Epithelial cell of umbilical artery (primary cell): ENCODE results near the gene ATXN2. TPM values are rescaled to one million over a fixed set of nuclear protein-coding genes. Genes with fewer than 3 reads are reported as not detected.

Source experiments
- total RNA-seq: library from RNA; depleted of rRNA; stranded (reverse); fragments of >200 nt; gene quantifications from 2 replicates; pipeline ENCODE4 v1.2.3, GENCODE V29; 2014

The ATXN2 gene
- total RNA-seq = 12.3 and 24.3 TPM in 2 replicates

GRCh38 chr12:111598637-111599452 lies at the start of gene ATXN2:
Gene ATXN2 (minus strand): TSS chr12:111599315. CDS start chr12:111599034, 281 bp downstream.

GRCh38 chr12:111405859-111406473 lies 193.1 kb downstream of the ATXN2 start, which contains the start of gene SH2B3:
Gene SH2B3 (plus strand): TSS chr12:111405923. CDS start chr12:111418146, 12,223 bp downstream.

Other genes starting within 250 kb of the ATXN2 start
- 9.7 and 12.8 TPM in 2 replicates for gene PHETA1, start 230.2 kb downstream of the ATXN2 start, total RNA-seq
- 75.0 and 75.7 TPM in 2 replicates for gene SH2B3, start 193.4 kb downstream of the ATXN2 start, total RNA-seq
- gene BRAP, start 86.6 kb upstream of the ATXN2 start, total RNA-seq = 16.2 and 17.0 TPM in 2 replicates
- gene ACAD10, start 86.7 kb upstream of the ATXN2 start, total RNA-seq = 9.4 and 17.9 TPM in 2 replicates
- gene ALDH2, start 167.6 kb upstream of the ATXN2 start, total RNA-seq = 37.7 and 47.1 TPM in 2 replicates
- gene MAPKAPK5, start 242.9 kb upstream of the ATXN2 start, total RNA-seq = 24.5 and 34.1 TPM in 2 replicates